DMS 273 (cell line): ENCODE data around the gene DNAJB12.
A peak's percentile ranks its signal among the peaks of the same experiment; 100 is the strongest.

ENCODE experiments used
- DNase-seq: peaks from one replicate; lab custom pipeline; 2025; ENCODE audit not compliant: unreplicated experiment; lab: John Stamatoyannopoulos, UW

The DNAJB12 gene

DNA sequence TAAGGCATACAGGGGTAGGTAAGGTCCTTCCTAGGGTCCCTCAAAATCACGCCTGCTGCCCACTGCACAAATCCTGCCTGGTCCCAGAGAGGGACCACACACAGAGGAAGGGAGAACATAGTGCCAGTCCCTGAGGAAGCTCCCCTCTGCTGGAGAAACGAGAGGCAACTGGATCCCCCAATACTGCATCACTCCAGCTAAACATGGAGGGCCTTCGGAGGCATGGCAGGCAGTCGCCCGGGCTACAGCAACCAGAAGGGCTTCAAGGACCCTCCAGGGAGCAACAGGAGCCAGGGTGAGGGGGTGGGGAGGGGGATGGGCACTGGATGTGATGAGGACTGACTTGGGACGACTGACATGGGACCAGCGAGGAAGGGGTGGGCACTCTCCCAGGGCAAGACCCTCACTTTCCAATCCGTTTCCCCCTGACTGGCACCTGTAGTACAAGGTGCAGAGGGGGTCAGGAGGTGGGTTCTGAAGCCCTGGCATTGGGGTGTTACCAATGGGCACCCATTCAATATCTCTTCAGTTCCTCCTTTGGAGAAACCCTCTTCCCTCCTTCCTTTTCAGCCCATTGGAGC, 59.3 kb downstream of the DNAJB12 start:
- no peak for DNase-seq

DNA sequence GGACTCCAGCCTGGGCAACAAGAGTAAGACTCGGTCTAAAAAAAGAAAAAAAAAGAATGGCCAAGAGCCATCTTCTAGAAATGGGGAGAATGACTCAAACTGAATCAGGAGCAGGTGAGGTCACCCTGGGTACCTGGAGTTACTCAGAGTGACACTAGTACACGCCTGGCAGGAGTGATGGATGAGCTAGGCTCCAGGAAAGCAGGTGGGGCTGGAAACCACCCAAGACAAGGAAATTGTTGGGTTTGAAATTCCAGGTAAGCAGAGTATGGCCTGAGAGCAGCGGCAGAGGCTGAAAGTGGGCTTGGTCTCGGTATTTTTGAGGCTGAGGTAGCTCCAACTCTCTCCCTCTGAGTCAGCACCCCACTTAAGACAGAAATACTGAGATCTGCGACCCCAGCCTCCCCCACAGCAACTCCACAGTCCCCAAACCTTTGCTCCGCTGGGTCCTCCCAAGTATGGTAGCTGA, 62.5 kb downstream of the DNAJB12 start:
- no peak for DNase-seq

DNA sequence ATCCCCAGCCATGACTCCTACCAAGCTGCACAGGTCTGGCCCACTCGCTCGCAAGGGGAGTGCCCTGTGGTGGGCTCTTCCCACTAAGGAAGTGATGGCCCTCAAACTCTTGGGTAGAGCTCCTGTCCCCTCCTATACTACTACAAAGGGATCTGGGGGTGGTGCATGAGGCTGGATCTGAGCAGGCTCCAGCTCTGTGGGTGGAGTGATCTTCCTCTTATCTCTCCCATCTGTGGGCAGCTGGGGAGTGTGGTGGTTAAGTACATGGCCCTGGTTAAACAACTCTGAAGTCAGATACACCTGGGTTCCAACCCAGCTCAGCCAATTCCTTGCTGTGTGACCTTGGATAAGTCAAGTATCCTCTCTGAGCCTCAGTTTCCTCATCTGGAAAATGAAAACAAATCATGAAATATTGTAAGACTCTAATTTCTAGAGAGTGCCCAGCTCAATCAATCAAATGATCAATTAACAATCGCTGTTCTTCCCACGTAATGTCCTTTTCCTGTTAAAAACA, 63.6 kb downstream of the DNAJB12 start:
- DNase-seq: peak; percentile 24

DNA sequence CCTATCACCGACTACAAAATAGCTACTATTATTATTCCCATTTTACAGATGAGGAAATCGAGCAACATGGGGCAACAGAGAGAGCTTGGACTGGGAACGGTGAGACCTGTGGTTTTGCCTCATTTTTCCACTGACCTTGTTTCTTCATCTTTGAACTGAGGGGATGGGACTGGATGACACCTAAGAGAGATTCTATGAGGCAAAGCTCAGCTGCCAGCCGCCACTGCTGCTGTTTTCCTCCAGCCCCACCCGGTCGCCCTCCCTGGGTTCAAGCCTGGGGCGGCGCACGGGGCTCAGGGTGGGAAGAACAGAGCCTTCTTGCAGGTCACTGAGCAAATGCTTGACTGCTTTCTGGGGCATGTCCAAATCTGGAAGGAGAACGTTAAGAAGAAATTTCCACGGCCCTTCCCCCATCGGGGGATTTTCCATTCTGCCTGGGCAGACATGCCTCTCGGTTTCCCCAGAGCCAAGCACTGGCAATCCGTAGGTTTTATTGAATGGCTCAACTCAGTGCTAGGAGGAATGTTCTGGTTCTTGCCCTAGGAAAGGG, 68.7 kb downstream of the DNAJB12 start:
- no peak for DNase-seq

DNA sequence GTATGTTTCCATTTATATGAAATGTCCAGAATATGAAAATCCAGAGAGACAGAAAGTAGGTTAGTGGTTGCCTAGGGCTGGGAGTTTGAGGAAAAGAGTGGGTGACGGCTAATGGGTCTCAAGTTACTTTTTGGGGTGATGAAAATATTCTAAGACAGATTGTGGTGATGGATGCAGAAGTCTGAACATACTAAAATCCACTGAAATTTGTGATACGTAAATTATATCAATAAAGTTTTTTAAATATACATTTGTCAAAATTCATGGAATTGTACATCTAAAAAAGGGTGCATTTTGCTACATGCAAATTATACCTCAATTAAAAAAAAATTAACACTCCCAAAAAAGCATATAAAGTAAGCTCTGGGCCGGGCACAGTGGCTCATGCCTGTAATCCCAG, 71.6 kb downstream of the DNAJB12 start:
- no peak for DNase-seq
